ENCODE results near the gene HACD2.

HACD2 gene, protein sequence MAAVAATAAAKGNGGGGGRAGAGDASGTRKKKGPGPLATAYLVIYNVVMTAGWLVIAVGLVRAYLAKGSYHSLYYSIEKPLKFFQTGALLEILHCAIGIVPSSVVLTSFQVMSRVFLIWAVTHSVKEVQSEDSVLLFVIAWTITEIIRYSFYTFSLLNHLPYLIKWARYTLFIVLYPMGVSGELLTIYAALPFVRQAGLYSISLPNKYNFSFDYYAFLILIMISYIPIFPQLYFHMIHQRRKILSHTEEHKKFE

DNA sequence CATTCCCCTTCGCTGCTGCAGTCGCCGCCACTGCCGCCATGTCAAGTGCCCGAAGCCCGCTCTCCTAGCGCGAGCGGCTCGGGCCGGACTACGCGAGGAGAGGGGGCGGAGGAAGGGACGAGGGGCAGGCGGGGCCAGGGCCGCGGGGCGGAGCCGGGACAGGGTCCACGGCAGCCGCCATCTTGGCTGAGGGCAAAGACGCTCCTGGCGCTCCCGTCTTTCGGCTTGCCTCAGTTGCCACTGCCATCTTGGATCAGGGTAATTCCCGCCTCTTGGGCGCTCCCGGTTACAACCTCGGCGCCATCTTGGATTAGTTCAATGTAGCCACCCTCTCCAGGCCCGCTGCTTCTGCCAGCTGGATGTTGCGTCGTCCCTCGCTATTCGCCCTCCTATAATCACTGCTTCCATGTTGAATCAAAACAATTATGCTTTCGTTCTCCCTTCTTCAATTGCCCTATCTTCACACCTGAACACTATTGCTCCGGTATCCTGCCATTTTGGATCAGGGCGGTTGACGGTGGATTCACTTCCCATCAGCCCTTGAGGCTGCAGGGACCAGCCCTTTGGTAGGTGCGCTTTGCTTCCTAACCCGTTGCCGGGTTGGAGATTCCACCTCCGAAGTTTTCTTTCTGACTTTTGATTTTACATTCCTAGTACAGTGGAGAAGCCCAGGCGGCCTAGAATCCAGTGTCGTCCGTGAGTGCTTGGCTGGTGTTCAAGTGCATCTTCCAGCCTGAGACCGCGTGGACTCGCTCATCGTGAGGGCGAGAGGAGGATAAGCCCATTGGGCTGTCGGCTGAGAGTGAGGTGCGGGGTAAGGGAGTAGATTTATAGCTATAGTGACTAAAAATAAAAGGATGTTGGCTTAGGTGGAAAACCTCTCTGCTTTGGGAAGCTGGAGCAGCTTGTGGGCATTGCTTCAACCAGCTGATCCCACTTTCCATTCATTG lies at the start of gene HACD2:
Gene HACD2 (minus strand): TSS at position 66 of the 950 bp plus-strand sequence. CDS start 26 bp downstream, at position 40.
- peak; percentile 94 for DNase-seq (ENCODE audit: low read depth in 2 of 2)

DNA sequence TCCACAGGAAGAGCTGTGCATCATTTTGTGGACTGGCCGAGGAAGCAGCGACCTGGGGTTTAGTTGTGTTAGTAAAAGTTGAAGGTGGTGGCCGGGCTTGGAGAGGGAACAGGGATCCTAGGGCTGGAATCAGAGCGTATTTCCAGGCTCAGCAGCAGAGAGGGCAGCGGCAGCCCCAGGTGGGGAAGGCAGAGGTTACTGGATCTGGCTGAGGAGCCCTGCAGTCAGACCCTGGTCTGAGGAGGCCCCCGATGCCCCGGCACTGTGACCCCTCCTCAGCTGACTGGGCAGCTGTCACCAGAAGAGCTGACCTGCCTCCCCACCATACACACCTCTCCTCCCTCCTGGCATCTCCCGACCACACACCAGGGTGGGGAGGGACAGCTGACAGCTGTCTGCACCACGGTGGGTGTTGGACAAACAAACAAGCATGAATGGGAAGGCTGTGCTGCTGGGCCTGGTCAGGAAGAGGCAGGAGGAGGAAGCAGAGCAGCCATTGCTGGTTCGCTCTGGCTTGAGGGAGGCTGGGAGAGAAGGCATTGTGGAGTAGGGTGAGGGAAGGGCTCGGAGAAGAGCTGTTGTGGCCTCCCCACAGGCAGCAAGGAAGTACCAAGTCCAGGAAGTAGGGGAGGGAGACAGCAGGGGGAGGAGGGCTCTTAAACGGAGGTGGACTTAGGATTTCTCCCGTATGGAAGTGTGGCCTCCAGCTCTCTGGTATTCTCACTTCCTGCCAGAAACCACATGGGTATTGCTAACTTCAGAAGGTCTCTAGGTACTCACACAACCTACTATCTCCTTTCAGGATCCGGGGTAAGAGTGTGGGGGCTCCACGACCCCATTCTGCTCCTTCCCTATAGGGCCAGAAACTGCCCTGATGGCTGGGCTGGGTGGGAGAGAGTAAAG lies 49.5 kb upstream of the HACD2 start:
- DNase-seq (ENCODE audit: low read depth in 2 of 2), result no peak

DNA sequence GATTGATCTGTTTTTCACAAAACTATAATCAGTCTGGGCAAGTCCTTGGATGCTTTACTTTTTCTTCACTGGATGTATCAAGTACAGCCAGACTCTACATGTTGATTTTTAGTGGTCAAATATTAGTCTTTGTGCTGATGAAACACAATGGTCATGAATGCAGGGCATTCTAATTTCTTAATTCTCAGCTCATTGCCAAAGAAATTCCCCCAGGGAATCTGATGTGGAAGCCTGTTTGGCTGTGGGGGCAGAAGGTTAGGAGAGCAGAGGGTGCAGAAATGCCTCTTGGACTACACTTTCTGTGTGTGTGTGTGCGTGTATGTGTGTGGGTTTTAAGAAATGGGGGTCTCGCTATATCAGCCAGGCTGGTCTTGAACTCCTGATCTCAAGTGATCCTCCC lies 48.7 kb upstream of the HACD2 start:
- no peak for DNase-seq (ENCODE audit: low read depth in 2 of 2)

- DNase-seq (ENCODE audit: low read depth in 2 of 2), result no peak
These were observed 47.4 kb upstream of the HACD2 start for GRCh38 chr3:123632161-123632655.

DNA sequence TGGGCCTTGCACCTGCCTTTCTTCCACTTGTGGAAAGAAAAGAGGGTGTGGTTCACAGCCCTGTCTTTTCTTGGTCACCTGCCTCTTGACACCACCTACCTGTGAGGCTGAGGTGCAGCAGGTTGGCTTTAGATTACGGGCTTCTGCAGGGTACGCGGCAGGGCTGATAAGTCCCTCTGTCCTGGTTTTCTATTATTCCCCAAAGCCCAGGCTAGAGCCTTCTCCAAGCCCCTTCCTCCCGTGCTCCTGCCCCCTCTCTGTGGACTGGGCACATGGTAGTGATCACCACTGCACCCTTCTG lies 44.8 kb upstream of the HACD2 start:
- no peak for DNase-seq (ENCODE audit: low read depth in 2 of 2)

- no peak for DNase-seq (ENCODE audit: low read depth in 2 of 2)
These were observed 44.3 kb upstream of the HACD2 start for GRCh38 chr3:123628996-123629746.

- DNase-seq (ENCODE audit: low read depth in 2 of 2), result no peak
These were observed 43.1 kb upstream of the HACD2 start for GRCh38 chr3:123627673-123628670.

- DNase-seq (ENCODE audit: low read depth in 2 of 2), result no peak
These were observed 42.0 kb upstream of the HACD2 start for GRCh38 chr3:123626881-123627280.

DNA sequence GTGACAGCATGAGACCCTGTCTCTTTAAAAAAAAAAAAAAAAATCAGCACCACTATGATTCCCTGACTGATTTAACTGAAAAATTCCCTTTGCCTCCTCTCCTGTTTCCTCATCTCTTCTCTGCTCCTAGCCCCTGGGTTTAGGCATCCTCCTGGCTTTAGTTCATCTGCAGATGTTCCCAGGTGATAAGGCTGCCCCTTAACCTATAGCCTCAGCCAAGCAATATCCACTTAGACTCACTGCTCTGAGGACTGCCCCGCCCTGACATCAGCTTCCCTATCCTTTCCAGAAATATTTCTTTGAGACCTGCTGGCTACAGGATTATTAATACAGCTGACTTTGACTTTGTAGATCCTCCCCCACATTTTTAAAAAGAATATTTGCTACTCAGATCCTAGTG lies 39.4 kb upstream of the HACD2 start:
- no peak for DNase-seq (ENCODE audit: low read depth in 2 of 2)

GRCh38 chr3:123623346-123623880 lies 38.6 kb upstream of the HACD2 start:
- no peak for DNase-seq (ENCODE audit: low read depth in 2 of 2)

- no peak for DNase-seq (ENCODE audit: low read depth in 2 of 2)
These were observed 37.9 kb upstream of the HACD2 start for GRCh38 chr3:123622766-123623165.

- DNase-seq (ENCODE audit: low read depth in 2 of 2), result no peak
These were observed 37.0 kb upstream of the HACD2 start for GRCh38 chr3:123621850-123622189.

GRCh38 chr3:123621186-123621849 lies 36.5 kb upstream of the HACD2 start:
- no peak for DNase-seq (ENCODE audit: low read depth in 2 of 2)

GRCh38 chr3:123620343-123620742 lies 35.5 kb upstream of the HACD2 start:
- no peak for DNase-seq (ENCODE audit: low read depth in 2 of 2)

- DNase-seq (ENCODE audit: low read depth in 2 of 2), result peak; percentile 74 to 76
These were observed 34.1 kb upstream of the HACD2 start for GRCh38 chr3:123618768-123619484.

- no peak for DNase-seq (ENCODE audit: low read depth in 2 of 2)
These were observed 33.3 kb upstream of the HACD2 start for GRCh38 chr3:123618076-123618708.

DNA sequence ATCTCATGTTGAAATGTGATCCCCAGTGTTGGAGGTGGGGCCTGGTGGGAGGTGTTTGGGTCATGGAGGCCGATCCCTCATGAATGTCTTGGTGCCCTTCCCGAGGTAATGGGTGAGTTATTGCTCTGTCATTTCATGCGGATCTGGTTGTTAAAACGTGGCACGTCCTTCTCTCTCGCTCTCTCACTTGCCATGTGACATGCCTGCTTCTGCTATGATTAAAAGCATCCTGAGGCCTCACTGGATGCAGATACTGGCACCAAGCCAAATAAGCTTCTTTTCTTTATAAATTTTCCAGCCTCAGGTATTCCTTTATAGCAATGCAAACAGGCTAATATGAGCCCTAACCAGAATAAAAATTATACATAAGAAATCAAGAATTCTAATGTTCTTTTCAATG lies 31.7 kb upstream of the HACD2 start:
- DNase-seq (ENCODE audit: low read depth in 2 of 2), result no peak

DNA sequence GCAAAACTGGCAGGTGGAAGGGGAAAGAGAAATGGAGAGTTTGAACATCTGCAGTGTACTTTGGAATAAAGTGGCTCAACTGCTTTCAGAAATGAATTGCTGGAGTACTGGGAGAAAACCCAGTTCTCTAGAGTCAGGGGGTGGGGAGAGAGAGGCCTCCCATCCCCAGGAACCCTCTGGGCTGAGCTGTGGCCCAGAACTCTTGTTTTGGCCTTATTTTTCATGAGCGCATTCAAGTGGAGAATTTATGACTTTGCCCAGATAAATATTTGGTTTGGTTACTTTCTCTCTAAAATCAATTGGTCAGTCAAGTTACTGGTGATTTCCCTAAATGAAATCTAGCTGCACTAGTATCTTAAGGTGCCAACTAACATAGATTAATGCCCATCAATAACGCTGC lies 28.7 kb upstream of the HACD2 start:
- DNase-seq (ENCODE audit: low read depth in 2 of 2), result no peak

All from fibroblast of skin of left quadriceps (primary cell).